Thyroid gland (tissue), 4 donors: ENCODE results near the gene RTN4IP1.
"Not testable (repeated sequence)": the region's sequence is repeated elsewhere in the genome, so short reads cannot be mapped to it uniquely, and the experiment has no call there.

ENCODE experiments used
- POLR2A ChIP-seq, 2 donors: fragments of 450-650 bp; IDR thresholded peaks; one replicate each; pipeline ENCODE4 v1.6.1; 2017; ENCODE audit warnings: antibody characterized with exemption in 2 of 2, mild to moderate bottlenecking in 2 of 2, moderate library complexity in 1 of 2
- TF ChIP-seq, protein P1 (sequence below), 6 experiments: fragments of 200-600 bp in 3 of 6; fragments of 450-650 bp in 3 of 6; sonication (generic) in 3 of 6; IDR thresholded peaks; one replicate each; pipeline ENCODE4 v1.5.1; 2016 to 2019; ENCODE audit warnings: antibody characterized with exemption in 6 of 6, mild to moderate bottlenecking in 2 of 6, inconsistent platforms in 1 of 6, moderate library complexity in 1 of 6

DNA sequence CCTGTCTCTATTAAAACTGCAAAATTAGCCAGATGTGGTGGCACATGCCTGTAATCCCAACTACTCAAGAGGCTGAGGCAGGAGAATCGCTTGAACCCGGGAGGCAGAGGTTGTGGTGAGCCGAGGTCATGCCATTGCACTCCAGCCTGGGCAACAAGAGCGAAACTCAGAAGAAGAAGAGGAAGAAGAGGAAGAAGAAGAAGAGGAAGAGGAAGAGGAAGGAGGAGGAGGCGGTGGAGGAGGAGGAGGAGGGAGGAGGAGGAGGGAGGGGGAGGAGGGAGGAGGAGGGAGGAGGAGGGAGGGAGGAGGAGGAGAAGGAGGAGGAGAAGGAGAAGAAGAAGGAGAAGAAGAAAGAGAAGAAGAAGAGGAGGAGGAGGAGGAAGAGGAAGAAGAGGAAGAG is 40.4 kb downstream of the RTN4IP1 start:
- TF ChIP-seq, protein P1, sequence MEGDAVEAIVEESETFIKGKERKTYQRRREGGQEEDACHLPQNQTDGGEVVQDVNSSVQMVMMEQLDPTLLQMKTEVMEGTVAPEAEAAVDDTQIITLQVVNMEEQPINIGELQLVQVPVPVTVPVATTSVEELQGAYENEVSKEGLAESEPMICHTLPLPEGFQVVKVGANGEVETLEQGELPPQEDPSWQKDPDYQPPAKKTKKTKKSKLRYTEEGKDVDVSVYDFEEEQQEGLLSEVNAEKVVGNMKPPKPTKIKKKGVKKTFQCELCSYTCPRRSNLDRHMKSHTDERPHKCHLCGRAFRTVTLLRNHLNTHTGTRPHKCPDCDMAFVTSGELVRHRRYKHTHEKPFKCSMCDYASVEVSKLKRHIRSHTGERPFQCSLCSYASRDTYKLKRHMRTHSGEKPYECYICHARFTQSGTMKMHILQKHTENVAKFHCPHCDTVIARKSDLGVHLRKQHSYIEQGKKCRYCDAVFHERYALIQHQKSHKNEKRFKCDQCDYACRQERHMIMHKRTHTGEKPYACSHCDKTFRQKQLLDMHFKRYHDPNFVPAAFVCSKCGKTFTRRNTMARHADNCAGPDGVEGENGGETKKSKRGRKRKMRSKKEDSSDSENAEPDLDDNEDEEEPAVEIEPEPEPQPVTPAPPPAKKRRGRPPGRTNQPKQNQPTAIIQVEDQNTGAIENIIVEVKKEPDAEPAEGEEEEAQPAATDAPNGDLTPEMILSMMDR (IDR thresholded peaks at IDR 0.05): not testable (repeated sequence)
- not testable (repeated sequence) for TF ChIP-seq POLR2A (IDR thresholded peaks at IDR 0.05)
